Measurements from ENCODE around the gene KCTD17. TPM values are rescaled to one million over a fixed set of nuclear protein-coding genes. Genes with fewer than 3 reads are reported as not detected.

The KCTD17 gene
- total RNA-seq, 2 experiments from 2014 or later = 17.3 to 17.9 TPM

DNA sequence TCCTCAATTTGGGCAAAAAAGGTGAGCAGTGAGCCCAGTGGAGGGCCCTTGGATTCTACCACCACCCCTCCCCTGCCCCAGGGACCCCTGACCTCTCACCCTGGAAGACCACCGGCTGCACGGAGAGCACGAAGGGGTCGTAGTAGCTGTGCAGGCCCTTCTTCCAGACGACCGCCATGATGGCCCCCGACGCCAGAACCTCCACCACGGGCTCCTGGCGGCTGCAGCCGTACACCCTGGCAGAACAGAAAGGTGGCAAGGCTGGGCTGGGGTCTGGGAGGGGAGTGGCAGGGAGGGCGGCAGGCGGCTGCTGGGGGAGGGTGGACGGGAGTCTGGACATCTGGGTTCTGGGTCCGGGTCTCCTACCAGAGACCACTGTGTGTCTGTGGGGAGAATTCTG is 34.6 kb downstream of the KCTD17 start:
- CTCF ChIA-PET = no interaction called here
- H3K27me3 ChIP-seq (ENCODE audit: control insufficient read depth in 1 of 2, insufficient read depth in 2 of 2, low read length in 2 of 2) = peaks cover 0 to 2% of the 10 kb centered on the region in 2 experiments
- Mint-ChIP-seq H3K36me3 (ENCODE audit: low read depth) (no peaks in the 10 kb centered on the region), H3K27ac (no peak overlapping the region), H3K4me1 (ENCODE audit: low read depth) (peaks cover 4% of the 10 kb centered on the region), H3K9me3 (no peaks in the 10 kb centered on the region), H3K27me3 (no peaks in the 10 kb centered on the region), H3K4me3 (no peak overlapping the region)
- no peaks in the 10 kb centered on the region for H3K36me3 ChIP-seq (ENCODE audit: insufficient read depth, low read length)
- DNase-seq (no peak), ATAC-seq (ENCODE audit: poor library complexity) (no peak)
- H3K27ac ChIP-seq (ENCODE audit: low read depth in 1 of 2, low read length in 2 of 2) = no peak overlapping the region
- intact Hi-C loops (cut with DNase I, micrococcal nuclease) = no loop called here
- TF ChIP-seq CTCF (IDR thresholded peaks at IDR 0.05) = no peak
- H3K9me3 ChIP-seq (ENCODE audit: control insufficient read depth in 1 of 2, insufficient read depth in 1 of 2, low read length in 2 of 2) = no peaks in the 10 kb centered on the region
- POLR2A ChIA-PET = no interaction called here
- H3K4me3 ChIP-seq (ENCODE audit: low read length) = no peak overlapping the region
- H3K4me1 ChIP-seq (ENCODE audit: insufficient read depth, low read length) = peaks cover 17% of the 10 kb centered on the region

DNA sequence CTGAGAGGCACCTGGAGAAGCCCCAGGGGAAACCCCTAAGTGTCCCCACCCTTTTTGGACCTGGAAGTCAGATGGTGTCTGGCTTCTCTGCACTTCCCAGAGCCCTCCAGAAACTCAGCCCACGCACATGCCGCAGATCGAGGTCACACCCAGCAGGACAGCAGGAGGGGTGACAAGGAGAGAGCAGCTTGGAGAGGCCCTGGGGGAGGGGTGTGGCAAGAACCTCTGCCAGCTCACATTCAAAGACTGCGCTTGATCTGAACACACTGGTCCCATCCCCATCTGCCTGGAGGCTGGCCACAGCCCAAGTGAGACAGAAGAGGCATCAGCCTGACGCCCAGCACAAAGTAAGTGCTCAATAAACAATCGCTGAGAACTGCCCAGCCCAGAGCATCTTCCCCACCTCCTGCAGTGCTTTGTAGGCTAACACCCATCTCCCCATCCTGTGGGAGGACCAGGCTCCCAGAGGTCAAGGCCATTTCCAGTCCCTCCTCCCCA is 36.6 kb downstream of the KCTD17 start:
- no peak for TF ChIP-seq CTCF (IDR thresholded peaks at IDR 0.05)
- H3K9me3 Mint-ChIP-seq = no peaks in the 10 kb centered on the region
- ChIA-PET POLR2A (no interaction called here), CTCF (no interaction called here)
- no peaks in the 10 kb centered on the region for H3K9me3 ChIP-seq (ENCODE audit: control insufficient read depth in 1 of 2, insufficient read depth in 1 of 2, low read length in 2 of 2)
- H3K36me3 ChIP-seq (ENCODE audit: insufficient read depth, low read length) = no peaks in the 10 kb centered on the region
- H3K4me3 Mint-ChIP-seq = no peak overlapping the region
- DNase-seq (peak in 2 of 14 experiments; percentile 22 to 55), ATAC-seq (ENCODE audit: poor library complexity) (peak; percentile 34)
- no peaks in the 10 kb centered on the region for H3K27me3 Mint-ChIP-seq
- H3K36me3 Mint-ChIP-seq (ENCODE audit: low read depth) = no peaks in the 10 kb centered on the region
- H3K27me3 ChIP-seq (ENCODE audit: control insufficient read depth in 1 of 2, insufficient read depth in 2 of 2, low read length in 2 of 2) = peaks cover 0 to 2% of the 10 kb centered on the region in 2 experiments
- no peak overlapping the region for H3K4me3 ChIP-seq (ENCODE audit: low read length)
- no peaks in the 10 kb centered on the region for H3K4me1 Mint-ChIP-seq (ENCODE audit: low read depth)
- H3K4me1 ChIP-seq (ENCODE audit: insufficient read depth, low read length) = peaks cover 5% of the 10 kb centered on the region
- no peak overlapping the region for H3K27ac ChIP-seq (ENCODE audit: low read depth in 1 of 2, low read length in 2 of 2)
- intact Hi-C loops (cut with DNase I, micrococcal nuclease) = no loop called here
- no peak overlapping the region for H3K27ac Mint-ChIP-seq

GRCh38 chr22:37088750-37089408 is 37.3 kb downstream of the KCTD17 start:
- Mint-ChIP-seq H3K36me3 (ENCODE audit: low read depth) (no peaks in the 10 kb centered on the region), H3K9me3 (no peaks in the 10 kb centered on the region), H3K27me3 (no peaks in the 10 kb centered on the region), H3K4me3 (no peak overlapping the region), H3K4me1 (ENCODE audit: low read depth) (no peaks in the 10 kb centered on the region), H3K27ac (no peak overlapping the region)
- no peak overlapping the region for H3K4me3 ChIP-seq (ENCODE audit: low read length)
- H3K9me3 ChIP-seq (ENCODE audit: control insufficient read depth in 1 of 2, insufficient read depth in 1 of 2, low read length in 2 of 2) = no peaks in the 10 kb centered on the region
- no peak for TF ChIP-seq CTCF (IDR thresholded peaks at IDR 0.05)
- no peaks in the 10 kb centered on the region for H3K36me3 ChIP-seq (ENCODE audit: insufficient read depth, low read length)
- intact Hi-C loops (cut with DNase I, micrococcal nuclease) = no loop called here
- ChIA-PET CTCF (no interaction called here), POLR2A (no interaction called here)
- peaks cover 5% of the 10 kb centered on the region for H3K4me1 ChIP-seq (ENCODE audit: insufficient read depth, low read length)
- peaks cover 0 to 2% of the 10 kb centered on the region in 2 experiments for H3K27me3 ChIP-seq (ENCODE audit: control insufficient read depth in 1 of 2, insufficient read depth in 2 of 2, low read length in 2 of 2)
- ATAC-seq (ENCODE audit: poor library complexity) (no peak), DNase-seq (no peak)
- H3K27ac ChIP-seq (ENCODE audit: low read depth in 1 of 2, low read length in 2 of 2) = no peak overlapping the region
